Activated CD4-positive, alpha-beta T cell treated with anti-CD3 and anti-CD28 coated beads, Interleukin-2, Interleukin-4, amounts not matched to agents 100 ng/mL and 50 ng/mL, durations not matched to agents 16 hours and 8 hours (primary cell): ENCODE measurements around the gene SMDT1.
"Not testable (repeated sequence)": the region's sequence is repeated elsewhere in the genome, so short reads cannot be mapped to it uniquely, and the experiment has no call there.

Source experiments
- DNase-seq: peaks from one replicate; pipeline ENCODE4 v3.0.0-alpha.2; 2020; ENCODE audit warnings: low spot score

The SMDT1 gene

GRCh38 chr22:42070517-42071422, 8.7 kb upstream of the SMDT1 start, which contains the start of gene NAGA:
Gene NAGA, minus strand, starts transcription at chr22:42070812. Its CDS starts 515 bp downstream, at chr22:42070297.
- DNase-seq = peak; percentile 97

- not testable (repeated sequence) for DNase-seq
Measured at GRCh38 chr22:42071508-42071907, 8.0 kb upstream of the SMDT1 start.

- DNase-seq = no peak
Measured at GRCh38 chr22:42072606-42073330, 6.7 kb upstream of the SMDT1 start.

- no peak for DNase-seq
Measured at GRCh38 chr22:42073621-42074041, 5.9 kb upstream of the SMDT1 start.

- peak; percentile 19 for DNase-seq
Measured at GRCh38 chr22:42074132-42074811, 5.2 kb upstream of the SMDT1 start, which contains the start of gene PHETA2. Gene PHETA2, plus strand, starts transcription at chr22:42074248. Its CDS starts 3,046 bp downstream, at chr22:42077294.

- DNase-seq = no peak
Measured at GRCh38 chr22:42074846-42075676, 4.4 kb upstream of the SMDT1 start.

GRCh38 chr22:42076764-42077485, 2.6 kb upstream of the SMDT1 start:
- no peak for DNase-seq

GRCh38 chr22:42077486-42078125, 1.9 kb upstream of the SMDT1 start:
- no peak for DNase-seq

GRCh38 chr22:42078469-42079318, 806 bp upstream of the SMDT1 start:
- no peak for DNase-seq

GRCh38 chr22:42080287-42080686, 787 bp downstream of the SMDT1 start:
- DNase-seq = no peak

- no peak for DNase-seq
Measured at GRCh38 chr22:42083119-42083518, 3.6 kb downstream of the SMDT1 start.

- no peak for DNase-seq
Measured at GRCh38 chr22:42084874-42085273, 5.4 kb downstream of the SMDT1 start.

- DNase-seq = no peak
Measured at GRCh38 chr22:42086051-42086450, 6.6 kb downstream of the SMDT1 start.

GRCh38 chr22:42090596-42091454, 11.3 kb downstream of the SMDT1 start, which contains the start of gene NDUFA6:
Gene NDUFA6, minus strand, starts transcription at chr22:42090772. Its CDS starts 28 bp downstream, at chr22:42090744.
- peak; percentile 100 for DNase-seq

- no peak for DNase-seq
Measured at GRCh38 chr22:42091455-42091782, 11.9 kb downstream of the SMDT1 start.

GRCh38 chr22:42101199-42101598, 21.7 kb downstream of the SMDT1 start:
- DNase-seq = no peak

- DNase-seq = not testable (repeated sequence)
Measured at GRCh38 chr22:42104332-42104860, 24.9 kb downstream of the SMDT1 start.

- no peak for DNase-seq
Measured at GRCh38 chr22:42108848-42109247, 29.3 kb downstream of the SMDT1 start.
